Activated CD8-positive, alpha-beta memory T cell treated with anti-CD3 and anti-CD28 coated beads, Interleukin-2, amount 50 U/mL, for 1 hour (primary cell): ENCODE results near the gene TNFRSF18.
"Not testable (repeated sequence)": the region's sequence is repeated elsewhere in the genome, so short reads cannot be mapped to it uniquely, and the experiment has no call there.

ENCODE experiments used
- DNase-seq: peaks from one replicate; pipeline ENCODE4 v3.0.0-alpha.2; 2020; ENCODE audit errors: extremely low read depth

The TNFRSF18 gene

DNA sequence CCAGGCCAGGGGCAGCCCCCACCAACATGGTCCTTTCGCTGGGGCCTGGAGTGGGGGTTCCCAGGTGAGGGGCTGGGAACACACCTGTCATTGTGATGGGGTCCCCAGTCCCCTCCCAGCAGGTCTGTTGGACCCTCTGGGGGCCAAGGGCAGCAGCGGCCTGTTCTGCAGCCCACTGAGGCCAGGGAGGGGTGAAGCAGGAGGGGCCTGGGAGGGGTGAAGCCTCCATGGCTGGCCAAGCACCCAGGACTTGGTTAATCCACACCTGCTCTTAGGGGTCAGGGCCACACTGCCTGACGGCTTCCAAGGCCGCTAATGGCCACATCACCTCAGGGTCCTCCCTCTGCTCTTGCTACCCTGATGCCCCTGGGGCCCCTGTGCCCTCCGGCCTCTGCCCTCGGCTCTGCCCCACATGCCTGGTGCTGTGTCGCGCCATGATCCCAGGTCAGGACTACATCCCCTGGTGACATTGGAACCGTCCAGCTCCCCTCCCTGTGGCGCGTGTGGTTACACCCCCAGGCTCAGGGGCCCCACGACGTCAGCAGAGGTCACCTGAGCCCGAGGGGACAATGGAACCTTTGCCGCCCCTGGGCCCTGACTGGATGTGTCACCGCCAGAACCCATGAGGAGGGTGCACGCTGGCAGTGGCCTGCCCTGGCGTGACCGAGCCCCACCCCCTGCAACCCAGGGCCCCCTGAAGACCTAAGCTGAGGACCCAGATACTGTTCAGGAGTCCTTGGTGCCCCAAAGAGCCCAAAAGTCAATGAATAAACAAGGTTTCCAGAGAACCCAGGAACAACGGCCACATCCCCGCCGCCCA, 7.0 kb downstream of the TNFRSF18 start:
- no peak for DNase-seq

DNA sequence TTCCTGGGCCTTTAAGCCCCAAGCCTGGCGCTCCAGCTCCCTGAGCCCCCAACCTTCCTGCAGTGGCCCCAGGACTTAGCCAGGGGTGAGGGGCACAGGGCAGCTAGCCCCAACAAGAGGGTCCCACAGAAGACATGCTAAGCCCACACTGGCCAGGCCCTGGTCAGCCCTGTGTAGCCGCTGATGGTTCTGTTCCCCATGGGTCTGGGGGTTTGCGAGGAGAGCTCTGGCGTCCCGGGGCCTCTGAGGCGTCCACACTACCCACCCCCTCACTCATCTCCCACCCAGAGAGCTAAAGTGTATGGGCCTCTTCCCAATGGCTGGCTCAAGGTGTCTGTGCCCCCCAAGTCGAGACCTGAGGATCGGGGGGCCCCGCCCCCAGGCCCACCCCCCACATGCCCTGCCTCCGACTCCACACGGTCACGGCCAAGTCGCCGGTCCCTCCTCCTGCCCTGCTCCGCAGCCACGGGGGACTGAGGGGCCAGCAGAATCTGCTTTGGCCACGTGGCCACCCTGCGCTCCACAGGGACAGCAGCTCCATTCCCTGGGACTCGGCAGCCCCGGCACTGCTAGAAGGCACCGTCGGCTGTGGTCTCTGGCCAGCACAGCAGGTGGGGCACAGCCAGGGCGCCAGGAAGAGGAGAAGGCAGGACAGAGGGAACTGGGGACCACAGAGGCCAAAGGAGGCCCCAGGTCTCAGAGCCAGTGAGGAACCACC, 7.8 kb downstream of the TNFRSF18 start:
- DNase-seq, result no peak

- DNase-seq, result no peak
Measured at GRCh38 chr1:1197551-1198422, 8.6 kb downstream of the TNFRSF18 start.

- DNase-seq, result no peak
Measured at GRCh38 chr1:1197188-1197500, 9.2 kb downstream of the TNFRSF18 start.

DNA sequence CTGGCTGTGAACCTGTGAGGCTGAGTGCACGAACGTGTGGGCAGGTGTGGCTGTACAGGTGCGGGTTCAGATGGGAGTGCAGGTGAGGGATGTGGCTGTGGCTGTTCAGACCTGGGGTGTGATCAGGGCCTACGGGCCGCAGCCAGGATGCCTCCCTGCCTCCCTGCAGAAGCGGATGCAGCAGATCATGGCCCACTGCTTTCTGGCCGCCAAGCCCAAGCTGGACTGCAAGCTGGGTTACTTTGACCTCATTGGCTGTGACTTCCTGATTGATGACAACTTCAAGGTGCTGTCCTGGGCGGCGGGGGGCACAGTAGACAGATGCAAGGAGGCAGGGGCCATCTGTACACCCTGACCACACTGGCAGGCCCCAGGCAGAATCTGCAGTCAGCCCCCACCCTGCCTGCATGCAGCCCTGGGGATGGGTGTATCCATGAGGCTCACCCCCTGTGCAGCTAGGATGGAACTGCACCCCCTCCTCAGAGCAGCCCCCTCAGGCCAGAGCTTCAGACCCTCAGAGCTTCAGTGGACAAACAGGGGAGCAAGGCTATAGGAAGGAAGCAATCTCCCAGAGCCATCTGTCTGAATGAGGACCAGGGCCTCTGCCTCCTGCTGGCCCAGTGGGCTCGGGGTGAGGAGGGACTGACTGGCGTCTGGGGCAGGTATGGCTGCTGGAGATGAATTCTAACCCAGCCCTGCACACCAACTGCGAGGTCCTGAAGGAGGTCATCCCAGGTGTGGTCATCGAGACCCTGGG, 9.8 kb downstream of the TNFRSF18 start:
- DNase-seq, result no peak

DNA sequence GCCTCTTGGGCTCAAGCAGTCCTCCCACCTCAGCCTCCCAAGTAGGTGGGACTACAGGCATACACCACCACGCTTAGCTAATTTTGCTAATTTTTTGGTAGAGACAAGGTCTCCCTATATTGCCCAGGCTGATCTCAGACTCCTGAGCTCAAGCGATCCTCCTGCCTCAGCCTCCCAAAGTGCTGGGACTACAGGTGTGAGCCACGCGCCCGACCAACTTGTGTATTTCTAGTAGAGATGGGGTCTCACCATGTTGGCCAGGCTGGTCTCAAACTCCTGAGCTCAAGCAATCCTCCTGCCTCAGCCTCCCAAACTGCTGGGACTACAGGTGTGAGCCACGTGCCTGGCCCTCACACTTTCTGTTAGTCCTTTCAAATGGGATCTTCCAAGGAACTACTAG, 10.7 kb downstream of the TNFRSF18 start:
- DNase-seq, result not testable (repeated sequence)

DNA sequence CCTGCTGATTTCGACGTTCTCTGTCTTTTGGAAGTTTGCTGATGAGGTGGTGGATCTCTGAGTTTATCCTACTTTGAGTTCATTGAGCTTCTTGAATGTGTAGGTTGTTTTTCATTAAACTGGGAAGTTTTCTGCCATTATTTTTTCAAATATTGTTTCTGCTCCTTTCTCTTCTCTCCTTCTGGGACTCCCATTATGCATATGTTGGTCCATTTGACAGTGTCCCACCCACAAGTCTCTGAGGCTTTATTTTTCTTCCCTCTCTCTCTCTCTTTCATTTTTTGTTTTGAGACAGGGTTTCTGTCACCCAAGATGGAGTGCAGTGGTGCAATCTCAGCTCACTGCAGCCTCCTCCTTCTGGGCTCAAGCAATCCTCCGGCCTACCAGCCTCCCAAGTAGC, 11.7 kb downstream of the TNFRSF18 start:
- DNase-seq, result no peak

DNA sequence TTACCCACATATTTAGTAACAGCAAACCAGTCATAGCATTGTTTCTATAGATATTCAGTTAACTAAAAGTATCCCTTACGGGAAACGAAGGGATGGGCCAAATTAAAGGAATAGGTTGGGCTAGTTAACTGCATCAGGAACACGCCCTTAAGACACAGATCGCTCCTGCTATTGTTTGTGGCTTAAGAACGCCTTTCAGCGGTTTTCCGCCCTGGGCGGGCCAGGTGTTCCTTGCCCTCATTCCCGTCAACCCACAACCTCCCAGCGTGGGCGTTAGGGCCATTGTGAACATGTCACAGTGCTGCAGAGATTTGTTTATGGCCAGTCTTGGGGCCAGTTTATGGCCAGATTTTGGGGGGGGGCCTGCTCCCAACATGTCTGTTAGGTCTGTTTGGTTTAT, 14.7 kb downstream of the TNFRSF18 start:
- DNase-seq, result no peak

GRCh38 chr1:1189111-1189510, 17.3 kb downstream of the TNFRSF18 start:
- no peak for DNase-seq

DNA sequence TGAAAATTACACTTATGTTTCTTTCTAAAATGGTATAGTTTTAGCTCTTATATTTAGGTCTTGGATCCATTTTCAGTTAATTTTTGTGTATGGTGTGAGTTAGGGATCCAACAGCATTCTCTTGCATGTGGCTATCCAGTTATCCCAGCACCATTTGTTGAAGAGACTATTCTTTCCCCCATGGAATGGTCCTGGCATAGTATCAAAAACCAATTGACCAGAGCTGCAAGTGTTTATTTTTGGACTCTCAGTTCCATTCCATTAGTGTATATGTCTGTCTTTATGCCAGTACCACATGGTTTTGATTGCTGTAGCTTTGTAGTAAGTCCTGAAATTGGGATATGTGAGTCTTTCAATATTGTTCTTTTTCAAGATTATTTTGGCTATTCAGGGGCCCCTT, 18.5 kb downstream of the TNFRSF18 start:
- no peak for DNase-seq

DNA sequence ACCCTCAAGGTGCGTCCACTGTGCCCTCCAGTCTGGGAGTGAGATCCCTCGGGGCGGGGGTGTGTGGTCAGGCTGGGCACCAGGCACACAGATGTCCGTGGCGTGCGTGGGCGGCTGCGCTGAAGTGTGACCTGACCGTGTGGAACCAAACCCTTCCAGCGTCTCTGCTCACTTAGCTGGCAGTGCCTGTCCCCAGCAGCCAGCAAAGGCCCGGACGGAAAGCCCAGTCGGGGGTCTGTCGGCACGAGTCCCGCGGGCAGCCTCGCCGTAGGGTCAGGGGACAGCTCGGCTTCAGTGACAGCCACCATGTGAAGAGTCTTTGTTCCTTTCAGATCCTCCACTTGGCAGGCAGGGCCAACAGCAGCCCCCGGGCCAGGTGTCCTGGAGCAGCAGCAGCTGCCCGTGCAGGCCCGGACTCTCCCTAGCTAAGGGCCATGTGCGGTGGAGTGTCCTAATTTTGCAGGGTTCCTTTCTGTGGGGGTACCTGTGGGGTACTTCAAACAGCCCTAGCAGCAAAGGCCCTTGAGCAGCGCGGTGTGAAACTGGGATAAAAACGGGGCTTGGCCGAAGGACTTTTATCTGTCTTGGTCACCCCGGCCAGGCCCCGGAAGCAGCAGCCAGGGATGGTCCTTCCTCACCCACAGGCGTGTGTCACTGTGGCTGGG, 21.2 kb downstream of the TNFRSF18 start:
- no peak for DNase-seq

GRCh38 chr1:1183833-1184775, 22.3 kb downstream of the TNFRSF18 start:
- DNase-seq, result no peak

GRCh38 chr1:1183221-1183747, 23.1 kb downstream of the TNFRSF18 start:
- DNase-seq, result no peak

DNA sequence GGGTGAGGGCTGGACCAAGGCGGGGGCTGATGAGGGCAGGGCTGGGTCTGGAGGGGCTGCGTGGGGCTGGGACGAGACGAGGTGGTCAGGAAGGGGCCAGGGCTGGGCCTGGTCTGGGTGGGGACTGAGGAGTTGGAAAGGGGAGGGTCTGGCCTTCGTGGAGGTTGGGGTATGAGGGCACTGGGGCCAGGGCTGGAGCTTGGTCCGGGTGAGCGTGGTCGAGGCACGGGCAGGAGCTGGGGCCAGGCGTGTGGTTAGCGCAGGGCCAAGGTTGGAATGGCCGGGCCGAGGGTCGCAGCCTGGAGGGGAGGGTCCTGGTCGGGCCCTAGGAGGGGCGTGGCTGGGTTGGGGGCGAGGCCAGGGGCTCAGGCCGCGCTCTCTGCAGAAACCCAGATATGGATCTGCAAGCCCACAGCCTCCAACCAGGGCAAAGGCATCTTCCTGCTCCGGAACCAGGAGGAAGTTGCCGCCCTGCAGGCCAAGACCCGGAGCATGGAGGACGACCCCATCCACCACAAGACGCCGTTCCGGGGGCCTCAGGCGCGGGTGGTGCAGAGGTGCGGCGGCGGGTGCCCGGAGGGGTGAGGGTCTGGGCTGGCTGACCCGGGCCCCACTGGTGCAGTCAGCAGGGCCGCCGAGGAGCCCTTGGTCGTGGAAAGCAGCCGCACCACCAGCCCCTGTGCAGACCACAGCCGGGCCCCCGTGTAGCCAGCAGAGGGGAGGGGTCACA, 23.7 kb downstream of the TNFRSF18 start:
- DNase-seq, result no peak

DNA sequence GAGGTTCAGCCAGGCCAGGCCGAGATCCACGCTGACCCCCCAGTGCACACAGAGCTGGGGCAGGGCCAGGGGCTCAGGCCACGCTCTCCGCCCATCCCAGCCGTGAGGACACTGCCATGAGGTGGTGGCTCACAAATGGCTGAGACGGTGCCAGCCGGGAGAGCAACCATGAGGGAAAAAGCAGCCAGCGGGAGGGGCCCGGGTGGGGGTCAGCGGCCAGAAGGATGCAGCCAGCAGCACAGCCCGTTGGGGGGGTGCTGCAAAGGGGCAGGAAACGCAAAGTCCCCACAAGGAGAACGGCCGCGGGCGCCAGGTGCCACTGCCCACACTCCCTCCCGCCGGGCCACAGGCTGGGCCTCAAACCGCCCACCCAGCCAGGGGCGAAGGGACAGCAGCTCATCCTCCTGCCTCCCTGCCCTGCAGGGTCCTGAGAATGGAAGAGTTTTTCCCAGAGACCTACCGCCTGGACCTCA, 24.4 kb downstream of the TNFRSF18 start:
- no peak for DNase-seq

DNA sequence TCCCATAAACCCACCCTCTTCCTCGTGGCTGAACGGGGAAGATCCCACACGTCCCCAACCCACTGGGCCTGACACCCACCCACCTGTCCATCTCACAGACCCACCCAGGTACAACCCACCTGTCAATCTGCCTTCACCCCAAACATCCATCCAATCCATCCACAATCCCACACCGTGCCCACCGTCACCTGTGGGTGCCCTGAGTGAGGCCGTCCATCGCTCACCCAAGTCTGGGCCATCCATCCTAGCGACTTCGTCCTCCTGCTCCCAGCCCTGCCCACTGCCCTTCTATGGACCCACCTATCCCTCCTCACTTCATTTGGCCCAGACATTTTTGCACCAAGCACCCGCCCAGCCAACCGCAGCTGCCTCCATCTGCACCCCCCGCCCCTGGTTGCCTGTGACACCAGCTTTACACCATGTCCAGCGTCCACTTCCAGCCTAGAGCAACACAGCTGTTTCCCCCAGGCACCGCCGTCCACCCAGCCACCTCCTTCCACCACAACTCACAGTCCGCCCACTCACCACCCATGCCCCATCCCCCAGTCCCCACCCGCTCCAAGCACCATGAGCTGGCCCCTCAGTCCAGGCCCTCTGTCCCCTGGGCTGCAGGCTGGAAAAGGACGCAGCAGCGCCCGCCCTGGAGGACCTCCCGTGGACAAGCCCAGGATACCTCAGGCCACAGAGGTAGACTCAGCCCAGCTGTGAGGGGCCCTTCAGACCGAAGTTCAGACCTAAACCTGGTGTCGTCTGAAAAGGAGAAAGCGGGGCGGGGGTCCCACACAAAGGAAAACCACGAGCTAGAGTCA, 25.1 kb downstream of the TNFRSF18 start:
- DNase-seq, result no peak

GRCh38 chr1:1179983-1180861, 26.2 kb downstream of the TNFRSF18 start:
- DNase-seq, result no peak
